ENCODE data around the gene MTOR.
A peak's percentile ranks its signal among the peaks of the same experiment; 100 is the strongest.

MTOR gene

GRCh38 chr1:11059155-11059967, 203.0 kb downstream of the MTOR start:
- Histone ChIP-seq H3K9ac (ENCODE audit: low read length) (peak overlapping the region; percentile 81), H2BK12ac (ENCODE audit: low read length) (no peak overlapping the region), H3K27ac (ENCODE audit: low read depth, low read length) (no peak overlapping the region), H3K4ac (ENCODE audit: low read depth, low read length) (peak overlapping the region; percentile 41), H3K18ac (ENCODE audit: low read length) (peak overlapping the region; percentile 13), H2BK5ac (ENCODE audit: low read depth, low read length, poor library complexity) (peak overlapping the region; percentile 14), H2AK5ac (ENCODE audit: low read length) (no peak overlapping the region), H2AFZ (ENCODE audit: insufficient read depth, low read length, poor library complexity) (peak overlapping the region; percentile 87), H3K14ac (ENCODE audit: low read length) (peak overlapping the region; percentile 74), H3K4me1 (ENCODE audit: control insufficient read depth in 1 of 2, insufficient read depth in 2 of 2, low read length in 2 of 2) (peaks cover 0 to 11% of the 10 kb centered on the region in 2 experiments), H4K91ac (ENCODE audit: low read depth, low read length) (peak overlapping the region; percentile 64), H3K79me1 (ENCODE audit: low read length) (peaks cover 2% of the 10 kb centered on the region), H3K79me2 (ENCODE audit: control insufficient read depth, insufficient read depth, low read length, poor library complexity) (peaks cover 9% of the 10 kb centered on the region), H3K23ac (ENCODE audit: low read length) (no peak overlapping the region), H3K9me3 (ENCODE audit: insufficient read depth, low read depth, low read length) (no peaks in the 10 kb centered on the region), H4K12ac (ENCODE audit: low read depth, low read length) (no peak overlapping the region), H3K4me2 (ENCODE audit: low read length) (peak overlapping the region; percentile 68), H2BK120ac (ENCODE audit: insufficient read depth, low read length, poor library complexity) (no peak overlapping the region), H4K8ac (ENCODE audit: low read depth, low read length) (peak overlapping the region; percentile 64), H3K36me3 (ENCODE audit: control insufficient read depth in 1 of 2, insufficient read depth in 2 of 2, low read length in 2 of 2) (peaks cover 26 to 27% of the 10 kb centered on the region in 2 experiments), H3K27me3 (ENCODE audit: insufficient read depth, low read length) (no peaks in the 10 kb centered on the region), H3K4me3 (ENCODE audit: low read depth, low read length) (peak overlapping the region; percentile 89)
- peak; percentile 32 to 62 for DNase-seq
- no CpG with 5 or more reads among the region's 72 CpGs for WGBS (ENCODE audit: extremely low coverage, insufficient coverage, insufficient read length)

DNA sequence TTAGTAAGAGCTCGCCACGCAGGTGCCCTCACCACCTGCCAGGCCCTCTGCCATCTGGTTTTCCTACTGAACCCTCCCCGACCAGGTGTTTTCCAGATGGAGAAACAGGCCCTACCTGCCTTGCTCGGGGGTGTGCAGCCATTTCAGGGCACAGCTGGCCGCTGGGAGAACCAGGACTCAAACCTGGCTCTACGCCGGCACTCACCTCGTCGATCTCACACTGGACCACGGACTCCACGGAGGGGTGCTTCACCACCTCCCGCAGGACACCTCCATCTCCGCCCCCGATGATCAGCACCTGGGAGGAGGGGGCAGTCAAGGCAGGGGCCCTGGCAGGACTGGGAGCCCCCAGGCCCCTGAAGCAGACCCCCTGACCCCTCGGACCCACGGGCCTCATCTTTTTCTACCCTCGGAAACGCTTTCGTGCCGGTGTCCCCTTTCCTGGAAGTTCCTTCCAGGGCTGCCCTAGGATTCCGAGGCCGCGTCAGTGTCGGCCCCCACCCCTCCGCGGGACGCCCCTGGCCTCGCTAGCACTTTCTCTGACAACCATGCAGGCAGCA, 203.7 kb downstream of the MTOR start:
- H4K12ac ChIP-seq (ENCODE audit: low read depth, low read length) = no peak overlapping the region
- H3K23ac ChIP-seq (ENCODE audit: low read length) = no peak overlapping the region
- H2BK120ac ChIP-seq (ENCODE audit: insufficient read depth, low read length, poor library complexity) = no peak overlapping the region
- peaks cover 2% of the 10 kb centered on the region for H3K79me1 ChIP-seq (ENCODE audit: low read length)
- H2AFZ ChIP-seq (ENCODE audit: insufficient read depth, low read length, poor library complexity) = no peak overlapping the region
- H3K79me2 ChIP-seq (ENCODE audit: control insufficient read depth, insufficient read depth, low read length, poor library complexity) = peaks cover 9% of the 10 kb centered on the region
- H3K36me3 ChIP-seq (ENCODE audit: control insufficient read depth in 1 of 2, insufficient read depth in 2 of 2, low read length in 2 of 2) = peaks cover 23 to 24% of the 10 kb centered on the region in 2 experiments
- no peak overlapping the region for H2BK5ac ChIP-seq (ENCODE audit: low read depth, low read length, poor library complexity)
- no peak overlapping the region for H4K8ac ChIP-seq (ENCODE audit: low read depth, low read length)
- H3K27me3 ChIP-seq (ENCODE audit: insufficient read depth, low read length) = no peaks in the 10 kb centered on the region
- peak overlapping the region; percentile 81 for H3K9ac ChIP-seq (ENCODE audit: low read length)
- H2BK12ac ChIP-seq (ENCODE audit: low read length) = no peak overlapping the region
- no peak overlapping the region for H2AK5ac ChIP-seq (ENCODE audit: low read length)
- H3K4ac ChIP-seq (ENCODE audit: low read depth, low read length) = no peak overlapping the region
- peak overlapping the region; percentile 89 for H3K4me3 ChIP-seq (ENCODE audit: low read depth, low read length)
- no CpG with 5 or more reads among the region's 28 CpGs for WGBS (ENCODE audit: extremely low coverage, insufficient coverage, insufficient read length)
- no peak overlapping the region for H4K91ac ChIP-seq (ENCODE audit: low read depth, low read length)
- H3K9me3 ChIP-seq (ENCODE audit: insufficient read depth, low read depth, low read length) = no peaks in the 10 kb centered on the region
- H3K4me2 ChIP-seq (ENCODE audit: low read length) = peak overlapping the region; percentile 68
- H3K27ac ChIP-seq (ENCODE audit: low read depth, low read length) = no peak overlapping the region
- DNase-seq = no peak
- no peak overlapping the region for H3K18ac ChIP-seq (ENCODE audit: low read length)
- no peak overlapping the region for H3K14ac ChIP-seq (ENCODE audit: low read length)
- H3K4me1 ChIP-seq (ENCODE audit: control insufficient read depth in 1 of 2, insufficient read depth in 2 of 2, low read length in 2 of 2) = peaks cover 1 to 11% of the 10 kb centered on the region in 2 experiments

- peaks cover 19% of the 10 kb centered on the region in 2 experiments for H3K36me3 ChIP-seq (ENCODE audit: control insufficient read depth in 1 of 2, insufficient read depth in 2 of 2, low read length in 2 of 2)
- H2BK12ac ChIP-seq (ENCODE audit: low read length) = no peak overlapping the region
- H3K79me2 ChIP-seq (ENCODE audit: control insufficient read depth, insufficient read depth, low read length, poor library complexity) = peaks cover 9% of the 10 kb centered on the region
- H3K18ac ChIP-seq (ENCODE audit: low read length) = no peak overlapping the region
- no peak overlapping the region for H2BK120ac ChIP-seq (ENCODE audit: insufficient read depth, low read length, poor library complexity)
- H3K14ac ChIP-seq (ENCODE audit: low read length) = no peak overlapping the region
- H2AK5ac ChIP-seq (ENCODE audit: low read length) = no peak overlapping the region
- no peaks in the 10 kb centered on the region for H3K27me3 ChIP-seq (ENCODE audit: insufficient read depth, low read length)
- no peak overlapping the region for H2AFZ ChIP-seq (ENCODE audit: insufficient read depth, low read length, poor library complexity)
- no peak overlapping the region for H3K23ac ChIP-seq (ENCODE audit: low read length)
- no peak for DNase-seq
- peaks cover 3 to 11% of the 10 kb centered on the region in 2 experiments for H3K4me1 ChIP-seq (ENCODE audit: control insufficient read depth in 1 of 2, insufficient read depth in 2 of 2, low read length in 2 of 2)
- H4K91ac ChIP-seq (ENCODE audit: low read depth, low read length) = no peak overlapping the region
- no peak overlapping the region for H3K4me2 ChIP-seq (ENCODE audit: low read length)
- WGBS (ENCODE audit: extremely low coverage, insufficient coverage, insufficient read length) = no CpG with 5 or more reads among the region's 14 CpGs
- no peak overlapping the region for H4K8ac ChIP-seq (ENCODE audit: low read depth, low read length)
- H3K4ac ChIP-seq (ENCODE audit: low read depth, low read length) = no peak overlapping the region
- no peaks in the 10 kb centered on the region for H3K9me3 ChIP-seq (ENCODE audit: insufficient read depth, low read depth, low read length)
- H3K79me1 ChIP-seq (ENCODE audit: low read length) = peaks cover 2% of the 10 kb centered on the region
- H2BK5ac ChIP-seq (ENCODE audit: low read depth, low read length, poor library complexity) = no peak overlapping the region
- no peak overlapping the region for H4K12ac ChIP-seq (ENCODE audit: low read depth, low read length)
- no peak overlapping the region for H3K27ac ChIP-seq (ENCODE audit: low read depth, low read length)
- no peak overlapping the region for H3K4me3 ChIP-seq (ENCODE audit: low read depth, low read length)
- H3K9ac ChIP-seq (ENCODE audit: low read length) = no peak overlapping the region
Measured at GRCh38 chr1:11058026-11058425, 204.3 kb downstream of the MTOR start.

DNA sequence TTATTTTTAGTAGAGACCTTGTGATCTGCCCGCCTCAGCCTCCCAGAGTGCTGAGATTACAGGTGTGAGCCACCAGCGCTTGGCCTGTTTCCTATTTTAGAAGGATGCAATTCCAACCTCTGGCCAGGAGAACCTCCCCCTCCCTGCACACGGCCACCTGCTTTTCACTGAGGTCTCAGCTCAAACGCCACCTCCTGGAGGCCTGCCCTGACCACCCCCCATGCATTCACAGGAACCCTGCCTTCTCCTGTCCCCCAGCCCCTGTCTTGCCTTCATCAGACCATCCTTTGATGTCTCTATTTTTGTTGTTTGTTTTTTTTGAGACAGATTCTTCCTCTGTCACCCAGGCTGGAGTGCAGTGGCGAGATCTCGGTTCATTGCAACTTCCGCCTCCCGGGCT, 204.9 kb downstream of the MTOR start:
- H3K4ac ChIP-seq (ENCODE audit: low read depth, low read length) = no peak overlapping the region
- H3K23ac ChIP-seq (ENCODE audit: low read length) = no peak overlapping the region
- H4K91ac ChIP-seq (ENCODE audit: low read depth, low read length) = no peak overlapping the region
- H2AK5ac ChIP-seq (ENCODE audit: low read length) = no peak overlapping the region
- no peak overlapping the region for H3K18ac ChIP-seq (ENCODE audit: low read length)
- H3K79me2 ChIP-seq (ENCODE audit: control insufficient read depth, insufficient read depth, low read length, poor library complexity) = peaks cover 9% of the 10 kb centered on the region
- peaks cover 17 to 18% of the 10 kb centered on the region in 2 experiments for H3K36me3 ChIP-seq (ENCODE audit: control insufficient read depth in 1 of 2, insufficient read depth in 2 of 2, low read length in 2 of 2)
- H3K27ac ChIP-seq (ENCODE audit: low read depth, low read length) = no peak overlapping the region
- H4K12ac ChIP-seq (ENCODE audit: low read depth, low read length) = no peak overlapping the region
- no peaks in the 10 kb centered on the region for H3K9me3 ChIP-seq (ENCODE audit: insufficient read depth, low read depth, low read length)
- no peak overlapping the region for H3K9ac ChIP-seq (ENCODE audit: low read length)
- no peak overlapping the region for H2BK5ac ChIP-seq (ENCODE audit: low read depth, low read length, poor library complexity)
- H2BK120ac ChIP-seq (ENCODE audit: insufficient read depth, low read length, poor library complexity) = no peak overlapping the region
- DNase-seq = no peak
- H3K4me1 ChIP-seq (ENCODE audit: control insufficient read depth in 1 of 2, insufficient read depth in 2 of 2, low read length in 2 of 2) = peaks cover 3 to 11% of the 10 kb centered on the region in 2 experiments
- no peak overlapping the region for H4K8ac ChIP-seq (ENCODE audit: low read depth, low read length)
- no peaks in the 10 kb centered on the region for H3K27me3 ChIP-seq (ENCODE audit: insufficient read depth, low read length)
- no peak overlapping the region for H3K4me3 ChIP-seq (ENCODE audit: low read depth, low read length)
- H2AFZ ChIP-seq (ENCODE audit: insufficient read depth, low read length, poor library complexity) = no peak overlapping the region
- H3K14ac ChIP-seq (ENCODE audit: low read length) = no peak overlapping the region
- WGBS (ENCODE audit: extremely low coverage, insufficient coverage, insufficient read length) = no CpG with 5 or more reads among the region's 8 CpGs
- H3K79me1 ChIP-seq (ENCODE audit: low read length) = peaks cover 2% of the 10 kb centered on the region
- no peak overlapping the region for H2BK12ac ChIP-seq (ENCODE audit: low read length)
- no peak overlapping the region for H3K4me2 ChIP-seq (ENCODE audit: low read length)

Measured in trophoblast cell (in vitro differentiated cells and primary cell).